ENCODE measurements around the gene DIAPH2.

DIAPH2 gene

DNA sequence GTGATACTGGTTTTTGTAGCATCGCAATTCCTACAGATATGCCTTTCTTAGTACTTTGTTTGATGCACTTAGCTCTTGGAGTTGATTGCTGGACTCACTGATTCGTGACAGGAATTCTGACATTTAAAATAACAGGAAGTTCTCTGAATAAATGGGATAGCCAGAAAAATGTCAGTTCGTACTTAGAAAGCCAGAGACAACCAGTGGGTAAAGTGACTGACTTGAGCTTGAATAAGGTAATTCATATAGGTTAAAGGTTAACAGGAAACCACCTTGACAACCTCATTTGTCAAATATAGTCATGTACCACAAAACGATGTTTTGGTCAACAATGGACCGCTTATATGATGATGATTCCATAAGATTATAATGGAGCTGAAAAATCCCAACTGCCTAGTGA is 380.4 kb downstream of the DIAPH2 start:
- no peak for DNase-seq

DNA sequence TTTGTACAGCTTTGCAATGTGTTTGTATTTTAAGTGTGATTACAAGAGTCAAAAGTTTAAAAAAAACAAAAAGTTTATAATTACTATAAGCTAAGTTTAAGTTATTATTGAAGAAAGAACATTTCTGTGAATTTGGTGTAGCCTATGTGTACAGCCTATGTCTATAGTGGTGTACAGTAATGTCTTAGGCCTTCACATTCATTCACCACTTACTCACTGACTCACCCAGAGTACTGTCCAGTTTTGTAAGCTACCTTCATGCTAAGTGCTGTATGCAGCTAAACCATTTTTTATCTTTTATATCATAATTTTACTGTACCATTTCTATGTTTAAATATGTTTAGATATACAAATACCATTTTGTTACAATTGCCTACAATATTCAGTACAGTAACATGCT is 381.3 kb downstream of the DIAPH2 start:
- no peak for DNase-seq

DNA sequence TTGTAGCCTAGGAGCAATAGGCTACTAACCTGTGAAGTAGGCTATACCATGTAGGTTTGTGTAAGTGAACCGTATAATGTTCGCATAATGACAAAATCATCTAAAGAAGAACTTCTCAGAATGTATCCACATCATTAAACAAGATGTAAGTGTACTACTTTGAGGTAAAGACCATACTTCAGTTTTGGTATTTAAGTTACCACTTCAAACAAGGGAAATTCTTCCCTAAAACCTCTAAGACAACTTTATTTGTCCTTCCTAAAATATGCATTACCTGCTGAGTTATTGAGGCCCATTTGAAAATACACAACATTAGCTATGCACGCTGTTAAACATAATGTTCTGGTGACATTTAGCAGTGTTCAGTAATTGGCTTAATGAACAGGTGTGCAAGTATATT is 381.7 kb downstream of the DIAPH2 start:
- no peak for DNase-seq

DNA sequence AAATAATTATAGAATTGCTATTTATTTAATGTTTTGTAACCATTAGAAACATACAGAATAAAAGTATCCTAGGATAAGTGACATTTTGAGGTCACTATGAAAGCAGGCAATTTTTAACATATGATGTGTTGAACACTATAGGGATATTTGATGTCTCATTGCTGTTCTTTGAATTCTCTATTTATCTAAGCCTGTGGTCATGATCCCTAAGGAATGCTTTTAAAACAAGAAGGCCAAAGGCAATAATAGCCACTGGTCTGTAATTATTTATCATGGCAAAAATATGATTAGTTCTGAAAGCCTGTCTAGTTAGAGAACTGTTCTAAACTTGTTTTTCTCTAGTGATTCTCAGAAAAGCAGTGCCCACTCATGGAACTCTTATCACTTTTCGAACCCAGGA is 385.7 kb downstream of the DIAPH2 start:
- DNase-seq: no peak

DNA sequence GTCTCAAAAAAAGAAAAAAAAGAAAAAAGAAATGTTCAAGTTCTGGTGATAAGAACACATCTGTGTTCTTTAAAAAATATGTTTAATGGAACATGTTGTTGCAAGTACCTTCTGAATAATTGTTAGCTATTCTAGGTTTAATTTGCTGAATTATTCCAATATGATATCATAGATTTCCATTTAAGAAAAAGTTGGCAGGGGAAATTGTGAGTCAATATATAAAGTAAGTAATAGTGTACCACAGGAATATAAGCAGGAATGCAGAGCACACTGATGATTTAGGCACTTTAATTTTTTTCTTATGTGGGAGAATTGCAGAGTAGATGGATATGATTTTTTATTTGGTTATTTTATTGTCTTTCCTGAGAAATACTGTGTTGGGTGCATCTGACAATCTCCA is 389.8 kb downstream of the DIAPH2 start:
- no peak for DNase-seq

DNA sequence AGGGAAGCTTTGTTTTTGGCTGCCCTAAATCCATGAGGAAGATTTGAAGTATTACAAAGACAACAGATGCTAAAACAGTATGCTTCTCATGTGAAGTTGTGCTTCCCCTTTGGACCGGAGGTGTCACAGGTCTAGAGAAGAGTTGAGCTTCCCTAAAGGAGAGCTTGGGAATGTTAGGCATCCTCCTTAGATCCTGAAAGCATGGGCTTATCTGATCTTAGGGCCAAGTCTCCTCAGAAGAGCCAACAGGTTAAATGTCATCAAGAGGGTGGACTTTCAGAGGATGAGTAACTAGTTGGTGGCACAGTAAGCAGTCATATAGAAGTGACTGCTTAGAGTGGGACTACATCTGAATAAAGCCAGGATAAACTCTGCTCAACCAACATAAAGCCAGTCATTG is 404.5 kb downstream of the DIAPH2 start:
- DNase-seq: no peak

DNA sequence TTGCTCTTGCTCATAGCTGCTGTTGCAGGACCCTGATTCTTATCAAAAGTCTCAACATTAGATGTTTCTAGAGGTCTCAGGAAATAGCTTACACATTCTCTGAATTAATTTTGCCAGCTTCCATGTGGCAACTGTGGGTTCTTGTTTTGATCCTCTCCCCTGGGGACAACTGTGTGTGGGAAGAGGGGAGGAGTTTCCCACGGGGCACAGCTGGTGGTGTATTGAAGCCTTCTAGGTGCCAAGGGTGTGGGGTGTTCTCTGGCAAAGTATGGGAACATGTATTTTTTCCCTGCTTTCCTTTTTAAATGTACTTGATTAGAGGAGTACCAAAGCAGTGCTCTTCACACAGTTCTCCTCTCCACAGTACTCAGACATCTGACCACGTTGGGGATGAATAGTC is 411.7 kb downstream of the DIAPH2 start:
- no peak for DNase-seq

DNA sequence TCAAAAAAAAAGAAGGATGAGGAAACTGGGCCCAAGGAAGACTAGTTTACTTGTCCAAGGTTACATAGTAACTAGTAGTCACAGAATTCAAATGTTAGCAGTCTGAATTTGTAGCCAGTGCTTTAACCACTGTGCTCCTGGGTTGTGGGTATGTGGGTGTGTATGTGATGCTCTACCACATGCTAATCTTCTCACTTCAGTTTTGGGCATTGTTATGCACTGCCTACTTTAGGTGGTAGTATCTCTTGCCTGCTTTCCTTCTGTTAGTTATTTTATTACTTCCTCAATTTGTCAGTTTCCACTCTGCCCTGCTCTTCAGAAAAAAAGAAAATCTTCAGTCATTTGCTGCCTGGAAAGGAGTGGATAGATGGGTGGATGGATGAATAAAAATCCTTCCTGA is 418.3 kb downstream of the DIAPH2 start:
- no peak for DNase-seq

DNA sequence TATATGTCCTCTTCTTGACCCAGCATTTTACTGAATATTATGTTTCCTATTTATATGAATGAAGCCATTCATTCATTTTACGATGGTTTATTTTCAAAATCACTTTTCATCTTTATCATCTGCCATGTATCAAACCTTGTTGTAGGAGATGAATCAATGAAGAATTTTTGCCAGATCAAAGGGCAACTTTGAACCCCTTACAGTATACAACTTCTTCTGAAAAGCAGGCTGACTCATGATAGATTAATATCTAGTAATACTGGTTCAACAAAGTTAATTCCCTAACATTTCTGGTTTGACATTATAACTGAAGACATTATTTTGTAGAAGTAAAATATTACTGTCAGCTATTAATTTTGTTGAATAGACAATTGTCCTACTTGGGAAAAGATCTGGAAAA is 425.1 kb downstream of the DIAPH2 start:
- no peak for DNase-seq

DNA sequence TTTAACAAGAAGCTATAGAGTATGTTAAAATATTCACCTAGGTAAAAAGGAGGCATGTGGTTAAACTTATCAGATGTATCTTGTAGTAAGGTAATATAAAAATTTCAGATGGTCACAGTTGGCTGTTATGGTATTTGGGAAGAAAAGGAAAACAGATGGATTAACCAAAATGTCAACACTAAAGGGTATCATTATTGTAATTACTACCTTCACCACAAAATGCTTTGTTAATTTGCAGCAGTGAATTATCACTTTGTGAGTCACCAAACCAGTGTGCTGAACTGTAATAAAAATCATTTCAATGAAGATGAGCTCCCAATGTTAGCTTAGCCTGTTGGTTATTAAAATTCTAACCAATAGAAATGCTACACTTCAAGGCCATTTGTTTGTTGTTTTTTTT is 432.9 kb downstream of the DIAPH2 start:
- DNase-seq: no peak

DNA sequence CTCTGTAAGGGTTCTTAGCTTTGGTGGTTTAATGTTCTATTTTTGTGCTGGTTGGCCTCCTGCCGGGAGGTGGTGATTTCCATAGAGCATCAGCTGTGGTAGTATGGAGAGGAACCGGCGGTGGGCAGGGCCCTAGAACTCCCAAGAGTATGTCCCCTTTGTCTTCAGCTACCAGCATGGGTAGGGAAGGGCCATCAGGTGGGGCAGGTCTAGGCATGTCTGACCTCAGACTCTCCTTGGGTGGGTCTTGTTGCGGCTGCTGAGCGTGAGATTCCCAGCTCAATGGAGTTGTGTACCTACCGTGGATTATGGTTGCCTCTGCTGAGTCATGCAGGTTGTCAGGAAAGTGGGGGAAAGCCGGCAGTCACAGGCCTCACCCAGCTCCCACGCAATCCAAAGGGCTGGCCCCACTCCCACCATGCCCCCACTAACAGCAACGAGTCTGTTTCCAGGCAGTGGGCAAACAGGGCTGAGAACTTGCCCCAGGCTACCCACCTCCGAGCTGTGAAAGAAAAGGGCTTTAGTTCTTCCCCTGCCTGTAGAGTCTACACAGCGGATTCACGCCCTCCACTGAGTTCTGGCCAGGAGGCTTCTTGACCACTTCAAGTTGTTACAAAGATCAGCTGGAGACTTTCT is 434.9 kb downstream of the DIAPH2 start:
- no peak for DNase-seq

DNA sequence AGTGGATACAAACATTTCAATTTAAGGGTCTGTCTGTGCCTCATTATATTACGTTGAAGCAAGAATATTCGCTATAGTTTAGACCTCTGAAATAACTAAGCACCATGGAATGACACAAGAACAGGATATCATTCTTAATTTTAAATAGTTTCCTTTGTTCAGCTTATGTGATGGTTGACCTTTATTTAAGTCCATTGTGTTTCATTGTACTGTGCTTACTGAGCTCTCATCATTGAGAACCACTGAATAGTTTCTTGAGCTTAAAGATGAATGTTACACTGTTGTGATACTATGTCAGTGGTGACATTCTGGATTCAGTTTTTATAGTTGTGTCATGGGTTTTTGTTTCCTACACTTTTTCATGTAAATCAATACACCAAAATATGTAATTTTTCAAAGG is 438.4 kb downstream of the DIAPH2 start:
- DNase-seq: no peak

DNA sequence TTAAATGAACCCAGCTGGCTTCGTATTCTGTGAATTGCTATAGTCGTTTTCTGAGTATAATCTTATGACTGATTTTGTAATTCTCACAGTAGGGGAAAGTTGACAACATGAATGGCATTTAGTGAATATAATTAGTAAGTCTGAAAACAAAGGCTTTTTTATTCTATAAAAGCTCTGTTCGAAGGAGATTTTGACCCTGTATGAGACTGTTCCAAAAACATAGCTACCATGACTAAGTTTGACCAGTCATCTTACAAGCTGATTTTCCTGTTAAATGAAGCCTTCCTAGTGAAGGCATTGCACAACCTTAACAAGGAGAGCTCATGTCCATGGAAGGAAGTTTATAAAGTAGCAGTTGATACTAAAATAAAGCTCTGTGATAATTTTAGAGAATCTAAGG is 441.4 kb downstream of the DIAPH2 start:
- DNase-seq: no peak

DNA sequence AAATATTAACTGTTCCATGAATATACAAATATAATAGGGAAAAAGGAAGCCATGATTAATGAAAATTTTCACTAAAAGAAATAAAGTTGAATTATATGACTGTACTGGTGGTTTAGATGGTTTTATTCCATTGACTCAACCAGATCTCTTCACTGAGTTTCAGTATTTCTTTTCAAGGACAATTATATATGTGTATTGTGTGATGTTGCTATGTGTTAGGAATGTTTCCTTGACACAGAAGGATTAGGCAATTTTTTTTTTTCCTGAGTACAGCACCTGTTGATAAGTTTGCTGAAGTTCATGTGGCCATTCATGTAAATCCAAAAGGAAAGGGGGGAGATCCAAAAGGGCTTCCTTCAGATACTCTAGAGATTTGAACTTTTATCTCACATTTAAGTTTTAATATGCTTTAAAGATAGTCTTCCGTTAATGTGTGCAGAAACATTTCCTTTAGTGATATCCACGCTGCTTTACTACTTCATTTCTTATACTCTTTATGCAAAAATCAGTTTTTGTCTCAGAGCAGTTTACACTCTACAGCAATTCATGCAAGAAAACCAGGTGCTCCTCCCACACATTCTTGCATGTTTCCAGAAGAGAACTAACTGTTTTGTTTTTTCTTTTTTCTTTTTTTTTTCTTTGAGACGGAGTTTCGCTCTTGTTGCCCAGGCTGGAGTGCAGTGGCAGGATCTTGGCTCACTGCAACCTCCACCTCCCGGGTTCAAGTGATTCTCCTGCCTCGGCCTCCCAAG is 448.2 kb downstream of the DIAPH2 start:
- no peak for DNase-seq

DNA sequence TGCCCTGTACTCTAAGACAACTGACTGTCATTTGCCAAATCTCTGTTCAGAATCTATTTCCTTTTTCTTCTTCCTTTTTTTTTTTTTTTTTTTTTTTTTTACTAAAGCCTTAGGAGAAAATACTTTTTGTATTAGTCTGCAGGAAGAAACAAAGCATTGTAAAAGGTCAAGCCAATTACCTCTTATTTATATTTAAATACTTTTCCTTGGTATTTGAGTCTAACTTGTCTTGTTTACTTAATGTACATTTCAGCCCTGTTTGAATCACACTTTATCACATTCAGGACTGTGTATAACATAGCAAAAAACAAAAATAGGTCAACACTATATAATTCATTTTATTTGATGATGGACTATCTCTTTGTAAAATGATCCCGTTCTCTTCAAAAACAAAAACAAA is 461.3 kb downstream of the DIAPH2 start:
- DNase-seq: no peak

DNA sequence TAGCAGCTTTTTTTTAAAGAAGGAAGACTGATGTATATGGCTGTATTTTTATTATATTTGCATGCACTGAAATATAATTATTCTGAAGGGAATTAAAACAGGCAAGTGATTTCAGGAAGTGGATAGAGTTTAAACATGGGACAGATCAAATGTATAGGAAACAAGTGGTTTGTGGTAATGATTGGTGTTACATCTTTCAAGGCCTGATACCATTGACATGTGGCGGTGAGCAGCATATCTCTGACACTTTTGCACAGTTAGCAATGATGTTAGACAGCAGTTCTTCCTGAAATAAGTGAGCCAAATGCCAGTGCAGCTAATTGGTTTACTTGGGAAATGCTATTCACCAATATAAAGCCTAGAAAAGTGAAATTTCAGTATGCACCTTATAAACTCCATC is 471.2 kb downstream of the DIAPH2 start:
- DNase-seq: no peak

DNA sequence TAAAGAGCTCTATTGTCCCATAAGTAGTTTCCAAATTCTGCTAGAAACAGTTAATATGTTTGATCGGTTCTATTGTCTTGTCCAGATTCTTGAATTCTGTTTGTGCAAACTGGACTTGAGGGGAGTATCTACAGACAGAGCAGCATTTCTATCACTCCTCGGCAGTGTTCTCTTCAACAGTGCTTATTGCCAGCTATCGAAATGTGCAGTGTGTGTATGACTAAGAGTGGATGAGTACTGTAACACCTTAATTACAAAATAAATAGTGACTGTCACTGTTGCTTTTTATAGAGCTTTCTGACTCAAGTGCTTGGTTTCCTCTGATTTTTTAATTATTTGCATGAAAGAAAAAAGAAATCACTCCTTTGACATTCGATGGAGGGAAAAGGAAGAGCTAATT is 473.6 kb downstream of the DIAPH2 start:
- no peak for DNase-seq

DNA sequence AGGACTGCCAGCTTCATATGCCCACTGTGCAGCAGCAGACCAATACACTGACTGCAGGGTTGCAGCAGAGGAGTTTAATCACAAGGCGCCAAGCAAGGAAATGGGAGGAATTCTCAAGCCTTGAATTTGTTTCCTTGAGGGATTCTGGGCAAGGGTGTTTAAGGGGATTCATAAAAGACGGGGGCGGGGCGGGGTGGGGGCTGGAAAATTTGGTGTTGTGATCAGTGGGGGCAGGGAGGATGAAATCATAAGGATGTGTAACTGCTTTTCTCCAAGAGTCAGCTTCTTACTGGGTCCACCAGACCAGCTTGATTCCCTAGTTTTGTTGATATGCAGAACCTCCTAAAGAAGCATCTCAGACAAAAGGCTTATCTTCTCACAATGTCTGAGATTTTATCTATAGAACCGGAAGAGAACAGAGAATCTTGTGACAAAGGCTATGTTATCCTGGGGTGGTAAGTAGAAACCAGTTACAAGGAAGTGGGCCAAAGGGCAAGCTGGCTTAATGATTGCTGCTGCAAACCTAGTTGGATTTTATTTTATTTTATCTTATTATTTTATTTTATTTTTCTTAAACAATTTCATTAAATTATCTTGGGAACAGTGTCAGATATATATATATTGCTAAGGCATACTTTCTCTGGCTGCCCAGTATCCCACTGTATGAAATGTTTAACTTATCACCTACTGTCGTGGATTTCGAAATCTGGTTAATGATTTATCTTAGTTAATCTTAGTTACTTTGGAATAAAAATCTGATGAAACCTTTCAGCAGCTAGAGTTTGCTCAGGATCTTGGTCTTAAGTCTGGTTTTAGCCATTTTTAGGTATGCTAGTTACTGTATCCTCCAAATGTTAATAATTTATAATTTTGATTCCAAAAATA is 475.5 kb downstream of the DIAPH2 start:
- DNase-seq: no peak

DNA sequence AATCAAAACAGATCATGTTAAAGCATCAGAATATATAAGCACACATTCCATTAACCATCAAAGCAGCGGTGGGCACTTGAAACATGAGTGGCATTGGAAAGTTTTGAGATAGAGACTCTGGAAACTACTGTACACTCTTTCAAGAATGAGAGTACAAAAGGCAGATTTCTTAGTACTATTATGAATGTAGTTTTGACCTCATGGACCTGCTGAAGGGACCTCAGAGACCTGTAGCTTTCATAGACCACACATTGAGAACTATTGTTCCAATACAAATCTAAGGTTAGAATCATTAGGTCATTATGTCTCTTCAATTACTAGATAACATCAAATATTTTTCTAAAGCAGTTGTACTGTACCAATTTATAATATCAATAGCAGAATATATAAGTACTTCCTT is 482.7 kb downstream of the DIAPH2 start:
- no peak for DNase-seq

DNA sequence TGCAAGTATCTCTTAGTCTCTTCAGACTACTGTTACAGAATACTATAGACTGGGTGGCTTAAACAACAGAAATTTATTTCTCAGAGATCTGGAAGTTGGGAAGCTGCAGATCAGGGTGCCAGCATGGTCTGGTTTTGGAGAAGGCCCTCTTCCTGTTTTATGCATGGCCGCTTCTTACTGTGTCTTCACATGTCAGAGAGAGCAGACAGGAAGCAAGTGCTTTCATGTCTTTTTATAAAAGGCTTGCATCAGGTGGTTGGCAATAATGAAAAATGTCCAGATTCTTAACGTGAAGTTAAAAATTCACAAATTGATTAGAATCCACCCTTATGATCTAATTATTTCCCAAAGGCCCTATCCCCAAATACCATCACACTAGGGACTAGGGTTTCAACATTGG is 484.0 kb downstream of the DIAPH2 start:
- no peak for DNase-seq

DNA sequence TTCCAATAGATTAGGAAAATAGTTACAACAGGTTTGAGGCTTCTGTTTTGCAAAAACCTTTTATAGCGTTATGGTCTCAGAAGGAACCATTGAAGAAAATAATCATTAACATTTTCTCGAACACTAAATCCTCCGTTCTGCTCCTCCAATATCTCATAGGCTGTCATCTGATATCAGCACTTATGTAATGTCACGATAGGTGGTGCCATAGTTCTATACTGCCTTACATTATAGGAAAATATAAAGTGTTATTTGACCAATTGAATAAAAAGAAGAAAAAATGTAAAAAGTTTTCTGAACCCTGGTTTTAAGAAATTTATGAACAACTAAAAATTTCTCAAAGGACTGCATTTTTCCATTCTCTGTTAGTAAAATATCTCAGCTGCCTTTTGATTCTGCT is 490.5 kb downstream of the DIAPH2 start:
- no peak for DNase-seq

DNA sequence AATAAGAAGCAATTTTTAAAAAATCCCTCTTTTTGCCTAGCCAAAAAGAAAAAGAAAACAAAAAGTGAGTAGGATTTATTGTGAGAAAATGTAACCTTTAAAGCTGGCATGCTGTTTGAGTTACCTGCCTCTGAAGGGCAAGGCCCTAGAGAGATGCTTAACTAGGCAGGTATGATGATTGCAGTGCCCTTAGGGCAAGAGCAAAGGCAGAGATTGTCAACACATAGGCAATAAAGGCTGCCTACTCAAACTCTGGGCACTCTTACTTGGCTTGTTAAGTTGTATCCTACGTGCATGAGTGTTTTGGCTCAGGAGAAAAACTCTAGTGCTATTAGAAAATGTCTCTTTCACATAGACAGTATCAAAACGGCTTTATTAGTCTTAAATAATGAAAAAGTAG is 505.0 kb downstream of the DIAPH2 start:
- DNase-seq: no peak

DNA sequence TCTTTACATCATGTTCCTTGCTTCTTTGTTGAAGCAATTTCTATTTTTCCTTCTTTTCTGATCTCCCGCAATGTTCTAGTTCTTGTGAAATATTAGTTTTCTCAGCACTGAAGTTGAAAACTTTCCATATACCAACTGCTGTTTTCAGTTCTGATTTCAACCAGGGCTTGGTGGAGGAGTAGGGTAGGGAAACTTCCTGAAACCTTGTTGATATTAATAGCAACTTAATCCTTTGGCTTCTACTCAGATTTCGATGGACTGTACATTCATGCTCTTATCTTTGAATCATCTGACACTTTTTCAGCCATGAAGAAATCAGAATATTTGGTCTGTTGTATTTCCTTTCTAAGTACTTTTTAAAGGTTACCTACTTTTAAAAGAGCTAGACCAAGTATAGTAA is 514.9 kb downstream of the DIAPH2 start:
- no peak for DNase-seq

DNA sequence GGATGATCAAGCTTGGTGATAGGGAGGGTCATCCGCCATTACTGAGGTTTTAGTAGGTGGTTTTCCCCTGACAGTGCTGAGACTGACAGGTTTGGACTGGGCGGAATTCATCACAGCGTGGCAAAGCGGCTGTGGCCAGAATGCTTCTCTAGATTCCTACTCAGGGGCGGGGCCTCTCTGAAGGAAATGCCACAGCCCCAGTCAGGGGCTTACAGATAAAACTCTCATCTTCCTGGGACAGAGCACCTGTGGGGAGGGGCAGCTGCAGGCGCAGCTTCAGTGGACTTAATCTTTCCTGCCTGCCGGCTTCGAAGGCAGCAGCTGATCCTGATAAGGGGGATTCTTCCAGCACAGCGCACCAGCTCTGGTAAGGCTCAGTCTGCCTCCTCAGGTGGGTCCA is 515.8 kb downstream of the DIAPH2 start:
- DNase-seq: no peak
